ENCODE results near the gene CTDSPL. TPM values are rescaled to one million over a fixed set of nuclear protein-coding genes. Genes with fewer than 3 reads are reported as not detected.

CTDSPL gene
- total RNA-seq, 1 donor from 2014 or later, result 43.0 TPM

GRCh38 chr3:37937156-37937555, 75.5 kb downstream of the CTDSPL start:
- H3K27me3 ChIP-seq, result no peaks in the 10 kb centered on the region
- Mint-ChIP-seq H3K27me3 (ENCODE audit: insufficient read depth, low read depth) (peaks cover 2% of the 10 kb centered on the region), H3K36me3 (no peaks in the 10 kb centered on the region), H3K4me3 (no peak overlapping the region), H3K27ac (no peak overlapping the region), H3K4me1 (peaks cover 30% of the 10 kb centered on the region), H3K9me3 (no peaks in the 10 kb centered on the region)
- no peaks in the 10 kb centered on the region for H3K4me1 ChIP-seq
- no peaks in the 10 kb centered on the region for H3K36me3 ChIP-seq
- DNase-seq (ENCODE audit: low spot score), result no peak
- no peak overlapping the region for H3K4me2 ChIP-seq
- no peaks in the 10 kb centered on the region for H3K79me2 ChIP-seq (ENCODE audit: low read depth)
- no peak overlapping the region for H3K9ac ChIP-seq
- H3K4me3 ChIP-seq, result no peak overlapping the region
- H4K20me1 ChIP-seq (ENCODE audit: low read depth), result no peaks in the 10 kb centered on the region
- H3K9me3 ChIP-seq (ENCODE audit: low read depth), result no peaks in the 10 kb centered on the region
- TF ChIP-seq EZH2 (IDR thresholded peaks at IDR 0.05), result no peak
- TF ChIP-seq CTCF (IDR thresholded peaks at IDR 0.05), result no peak
- no peak for TF ChIP-seq EZH2phosphoT487 (IDR thresholded peaks at IDR 0.05)
- no peaks in the 10 kb centered on the region for H3F3A ChIP-seq (ENCODE audit: low read depth)
- no peak overlapping the region for H2AFZ ChIP-seq (replicated peaks)
- H3K27ac ChIP-seq, result no peak overlapping the region

- Mint-ChIP-seq H3K27me3 (ENCODE audit: insufficient read depth, low read depth) (peaks cover 2% of the 10 kb centered on the region), H3K36me3 (no peaks in the 10 kb centered on the region), H3K4me1 (peaks cover 30% of the 10 kb centered on the region), H3K4me3 (no peak overlapping the region), H3K27ac (no peak overlapping the region), H3K9me3 (no peaks in the 10 kb centered on the region)
- no peak overlapping the region for H3K9ac ChIP-seq
- no peaks in the 10 kb centered on the region for H3K36me3 ChIP-seq
- no peak overlapping the region for H3K4me3 ChIP-seq
- no peak overlapping the region for H3K4me2 ChIP-seq
- no peaks in the 10 kb centered on the region for H3K27me3 ChIP-seq
- no peak overlapping the region for H3K27ac ChIP-seq
- no peaks in the 10 kb centered on the region for H3F3A ChIP-seq (ENCODE audit: low read depth)
- no peak for DNase-seq (ENCODE audit: low spot score)
- H3K9me3 ChIP-seq (ENCODE audit: low read depth), result no peaks in the 10 kb centered on the region
- no peak overlapping the region for H2AFZ ChIP-seq (replicated peaks)
- TF ChIP-seq CTCF (IDR thresholded peaks at IDR 0.05) (no peak), EZH2phosphoT487 (IDR thresholded peaks at IDR 0.05) (no peak), EZH2 (IDR thresholded peaks at IDR 0.05) (no peak)
- H3K79me2 ChIP-seq (ENCODE audit: low read depth), result no peaks in the 10 kb centered on the region
- no peaks in the 10 kb centered on the region for H4K20me1 ChIP-seq (ENCODE audit: low read depth)
- no peaks in the 10 kb centered on the region for H3K4me1 ChIP-seq
These were observed 76.3 kb downstream of the CTDSPL start for GRCh38 chr3:37938011-37938410.

- no peak overlapping the region for H2AFZ ChIP-seq (replicated peaks)
- no peaks in the 10 kb centered on the region for H3K27me3 ChIP-seq
- no peaks in the 10 kb centered on the region for H3K36me3 Mint-ChIP-seq
- no peak overlapping the region for H3K27ac ChIP-seq
- no peaks in the 10 kb centered on the region for H3K9me3 Mint-ChIP-seq
- no peaks in the 10 kb centered on the region for H3K9me3 ChIP-seq (ENCODE audit: low read depth)
- H3F3A ChIP-seq (ENCODE audit: low read depth), result no peaks in the 10 kb centered on the region
- no peaks in the 10 kb centered on the region for H3K36me3 ChIP-seq
- H4K20me1 ChIP-seq (ENCODE audit: low read depth), result no peaks in the 10 kb centered on the region
- H3K4me3 Mint-ChIP-seq, result no peak overlapping the region
- H3K27ac Mint-ChIP-seq, result no peak overlapping the region
- H3K27me3 Mint-ChIP-seq (ENCODE audit: insufficient read depth, low read depth), result peaks cover 2% of the 10 kb centered on the region
- H3K4me1 Mint-ChIP-seq, result peaks cover 30% of the 10 kb centered on the region
- H3K79me2 ChIP-seq (ENCODE audit: low read depth), result no peaks in the 10 kb centered on the region
- no peaks in the 10 kb centered on the region for H3K4me1 ChIP-seq
- no peak for TF ChIP-seq EZH2phosphoT487 (IDR thresholded peaks at IDR 0.05)
- TF ChIP-seq CTCF (IDR thresholded peaks at IDR 0.05), result no peak
- no peak for TF ChIP-seq EZH2 (IDR thresholded peaks at IDR 0.05)
- no peak overlapping the region for H3K9ac ChIP-seq
- H3K4me3 ChIP-seq, result no peak overlapping the region
- no peak for DNase-seq (ENCODE audit: low spot score)
- H3K4me2 ChIP-seq, result no peak overlapping the region
These were observed 78.7 kb downstream of the CTDSPL start for GRCh38 chr3:37940242-37940908.

All from neural progenitor cell (in vitro differentiated cells).